MG63 (cell line): ENCODE data around the gene GJC3. TPM values are rescaled to one million over a fixed set of nuclear protein-coding genes. Genes with fewer than 3 reads are reported as not detected.
"Not testable (repeated sequence)": the region's sequence is repeated elsewhere in the genome, so short reads cannot be mapped to it uniquely, and the experiment has no call there.

Experiments used
- DNase-seq: peaks from one replicate; pipeline ENCODE4 v3.0.0-alpha.2; 2020
- H3K27me3 ChIP-seq: fragments of 250-450 bp; sonication (Bioruptor Pico); 2 replicates; pipeline ENCODE4 v1.5.1; 2020; ENCODE audit warnings: mild to moderate bottlenecking, moderate library complexity
- H3K36me3 ChIP-seq: fragments of 250-450 bp; sonication (Bioruptor Pico); 2 replicates; pipeline ENCODE4 v1.5.1; 2020; ENCODE audit warnings: mild to moderate bottlenecking, moderate library complexity
- H3K4me3 ChIP-seq: fragments of 250-450 bp; sonication (Bioruptor Pico); 2 replicates; pipeline ENCODE4 v1.5.1; 2020; ENCODE audit warnings: mild to moderate bottlenecking, moderate library complexity
- H3K9me3 ChIP-seq: fragments of 250-450 bp; sonication (Bioruptor Pico); 2 replicates; pipeline ENCODE4 v1.5.1; 2020; ENCODE audit warnings: mild to moderate bottlenecking, moderate library complexity
- total RNA-seq: library from RNA; depleted of rRNA; stranded (reverse); fragments of >200 nt; shearing (Covaris generic); gene quantifications from 2 replicates; pipeline ENCODE4 v1.2.3, GENCODE V29; 2014; ENCODE audit warnings: low replicate concordance; rRNA removed

GJC3 gene
- total RNA-seq, 1 experiment from 2014 or later = not detected

- no peak overlapping the region for H3K4me3 ChIP-seq
- H3K27me3 ChIP-seq = no peaks in the 10 kb centered on the region
- H3K36me3 ChIP-seq = peaks cover 12% of the 10 kb centered on the region
- no peaks in the 10 kb centered on the region for H3K9me3 ChIP-seq
- no peak for DNase-seq
These were observed 31.4 kb downstream of the GJC3 start for GRCh38 chr7:99898023-99898357.

GRCh38 chr7:99897322-99898022 lies 31.9 kb downstream of the GJC3 start:
- no peak for DNase-seq
- peaks cover 7% of the 10 kb centered on the region for H3K36me3 ChIP-seq
- no peaks in the 10 kb centered on the region for H3K9me3 ChIP-seq
- no peak overlapping the region for H3K4me3 ChIP-seq
- no peaks in the 10 kb centered on the region for H3K27me3 ChIP-seq

- H3K27me3 ChIP-seq = no peaks in the 10 kb centered on the region
- H3K36me3 ChIP-seq = no peaks in the 10 kb centered on the region; the same call in 1 of the 2 replicates
- H3K4me3 ChIP-seq = no peak overlapping the region
- H3K9me3 ChIP-seq = no peaks in the 10 kb centered on the region
- no peak for DNase-seq
These were observed 34.7 kb downstream of the GJC3 start for GRCh38 chr7:99894738-99895137.

GRCh38 chr7:99893280-99893679 lies 36.1 kb downstream of the GJC3 start:
- DNase-seq = no peak
- H3K4me3 ChIP-seq = no peak overlapping the region
- no peaks in the 10 kb centered on the region for H3K27me3 ChIP-seq
- H3K9me3 ChIP-seq = no peaks in the 10 kb centered on the region
- H3K36me3 ChIP-seq = no peaks in the 10 kb centered on the region

GRCh38 chr7:99890348-99890747 lies 39.1 kb downstream of the GJC3 start:
- H3K4me3 ChIP-seq, H3K36me3 ChIP-seq, H3K9me3 ChIP-seq, DNase-seq, H3K27me3 ChIP-seq: not testable (repeated sequence)

- not testable (repeated sequence) for DNase-seq, H3K4me3 ChIP-seq, H3K36me3 ChIP-seq, H3K27me3 ChIP-seq, H3K9me3 ChIP-seq
These were observed 41.1 kb downstream of the GJC3 start for GRCh38 chr7:99888366-99888765.

- no peak overlapping the region for H3K4me3 ChIP-seq
- no peak for DNase-seq
- H3K9me3 ChIP-seq = peaks cover 6% of the 10 kb centered on the region; the same call in 1 of the 2 replicates
- H3K27me3 ChIP-seq = no peaks in the 10 kb centered on the region
- H3K36me3 ChIP-seq = no peaks in the 10 kb centered on the region
These were observed 48.0 kb downstream of the GJC3 start for GRCh38 chr7:99881370-99881769.

- no peaks in the 10 kb centered on the region for H3K27me3 ChIP-seq
- no peaks in the 10 kb centered on the region for H3K36me3 ChIP-seq
- H3K4me3 ChIP-seq = no peak within 1 kb of the TSS
- H3K9me3 ChIP-seq = no peaks in the 10 kb centered on the region
- DNase-seq = no peak
These were observed 52.5 kb downstream of the GJC3 start, which contains the start of gene OR2AE1 for GRCh38 chr7:99876933-99877332. OR2AE1 (minus strand) TSS chr7:99877033; CDS start chr7:99877033, 0 bp downstream.

GRCh38 chr7:99876491-99876890 lies 52.9 kb downstream of the GJC3 start:
- no peaks in the 10 kb centered on the region for H3K36me3 ChIP-seq
- H3K27me3 ChIP-seq = no peaks in the 10 kb centered on the region
- H3K9me3 ChIP-seq = no peaks in the 10 kb centered on the region
- H3K4me3 ChIP-seq = no peak overlapping the region
- no peak for DNase-seq

Other genes starting within 250 kb of the GJC3 start
- gene CYP3A5, start 249.6 kb downstream of the GJC3 start, total RNA-seq = not detected in 2 replicates
- not detected in 2 replicates for gene CYP3A7, start 194.4 kb downstream of the GJC3 start, total RNA-seq
- gene CYP3A4, start 145.4 kb downstream of the GJC3 start, total RNA-seq = not detected in 2 replicates
- not detected in 2 replicates for gene CYP3A43, start 101.6 kb downstream of the GJC3 start, total RNA-seq
- not detected in 2 replicates for gene OR2AE1, start 52.6 kb downstream of the GJC3 start, total RNA-seq
- 9.1 and 11.3 TPM in 2 replicates for gene TRIM4, start 10.1 kb downstream of the GJC3 start, total RNA-seq
- not detected in 2 replicates for gene AZGP1, start 46.4 kb upstream of the GJC3 start, total RNA-seq
- 8.6 and 14.5 TPM in 2 replicates for gene ZKSCAN1, start 86.0 kb upstream of the GJC3 start, total RNA-seq
- 3.6 and 6.3 TPM in 2 replicates for gene ZSCAN21, start 120.2 kb upstream of the GJC3 start, total RNA-seq
- 11.0 and 39.4 TPM in 2 replicates for gene ZNF3, start 152.1 kb upstream of the GJC3 start, total RNA-seq
- gene COPS6, start 159.3 kb upstream of the GJC3 start, total RNA-seq = 58.3 and 78.2 TPM in 2 replicates
- 121 and 191 TPM in 2 replicates for gene MCM7, start 171.8 kb upstream of the GJC3 start, total RNA-seq
- gene AP4M1, start 172.0 kb upstream of the GJC3 start, total RNA-seq = 16.8 and 28.4 TPM in 2 replicates
- 10.8 and 30.6 TPM in 2 replicates for gene TAF6, start 189.7 kb upstream of the GJC3 start, total RNA-seq
- gene CNPY4, start 190.0 kb upstream of the GJC3 start, total RNA-seq = 11.4 and 26.6 TPM in 2 replicates
- 1.9 TPM in 1 of 2 replicates, not detected in the other for gene MBLAC1, start 197.3 kb upstream of the GJC3 start, total RNA-seq
- gene LAMTOR4, start 219.3 kb upstream of the GJC3 start, total RNA-seq = 54.8 and 74.5 TPM in 2 replicates
- 0.22 and 3.0 TPM in 2 replicates for gene TRAPPC14, start 229.1 kb upstream of the GJC3 start, total RNA-seq
- gene GAL3ST4, start 239.0 kb upstream of the GJC3 start, total RNA-seq = 0.44 TPM in 1 of 2 replicates, not detected in the other
- 0.33 TPM in 1 of 2 replicates, not detected in the other for gene GPC2, start 247.8 kb upstream of the GJC3 start, total RNA-seq
- 0.13 TPM in 1 of 2 replicates, not detected in the other for gene STAG3, start 248.3 kb upstream of the GJC3 start, total RNA-seq